Activated T-cell treated with anti-CD3 and anti-CD28 coated beads, Interleukin-2, amount 50 U/mL, for 72 hours (primary cell): ENCODE data around the gene LPIN1. TPM values are rescaled to one million over a fixed set of nuclear protein-coding genes. Genes with fewer than 3 reads are reported as not detected.
A peak's percentile ranks its signal among the peaks of the same experiment; 100 is the strongest.

Experiments used
- ATAC-seq, 2 donors: fragments of 150-1000 bp; cut with Tn5 transposase; replicated peaks in 1 of 2; 2 replicates each; pipeline ENCODE4 v1.10.0; 2021; ENCODE audit warnings: moderate library complexity in 2 of 2, mild to moderate bottlenecking in 1 of 2
- DNase-seq, 2 donors: peaks; one replicate each; pipeline ENCODE4 v3.0.0; 2021 to 2022; ENCODE audit warnings: mixed read lengths in 1 of 2
- H3K27ac Mint-ChIP-seq: one replicate; pipeline ENCODE4 v1.8.0; 2022; ENCODE audit warnings: mild to moderate bottlenecking, moderate library complexity, mixed read lengths
- H3K27me3 Mint-ChIP-seq: one replicate; pipeline ENCODE4 v1.8.0; 2022; ENCODE audit warnings: low read depth, mixed read lengths
- H3K36me3 Mint-ChIP-seq, 2 donors: one replicate each; pipeline ENCODE4 v1.8.0; 2022; ENCODE audit warnings: mixed read lengths in 2 of 2, mild to moderate bottlenecking in 1 of 2; ENCODE audit not compliant: insufficient read depth in 2 of 2
- H3K4me1 Mint-ChIP-seq: one replicate; pipeline ENCODE4 v1.8.0; 2022; ENCODE audit warnings: low read depth, mixed read lengths
- H3K4me3 Mint-ChIP-seq, 2 donors: one replicate each; pipeline ENCODE4 v1.8.0; 2022; ENCODE audit warnings: mild to moderate bottlenecking in 2 of 2, mixed read lengths in 2 of 2, moderate library complexity in 2 of 2
- H3K9me3 Mint-ChIP-seq, 2 donors: one replicate each; pipeline ENCODE4 v1.8.0; 2022; ENCODE audit warnings: mixed read lengths in 2 of 2
- total RNA-seq, 2 donors: library from RNA; stranded (reverse); gene quantifications; one replicate each; pipeline ENCODE4 v1.2.3, GENCODE V29; 2022

Gene LPIN1
- total RNA-seq, 2 donors from 2014 or later = 45.4 to 63.2 TPM

DNA sequence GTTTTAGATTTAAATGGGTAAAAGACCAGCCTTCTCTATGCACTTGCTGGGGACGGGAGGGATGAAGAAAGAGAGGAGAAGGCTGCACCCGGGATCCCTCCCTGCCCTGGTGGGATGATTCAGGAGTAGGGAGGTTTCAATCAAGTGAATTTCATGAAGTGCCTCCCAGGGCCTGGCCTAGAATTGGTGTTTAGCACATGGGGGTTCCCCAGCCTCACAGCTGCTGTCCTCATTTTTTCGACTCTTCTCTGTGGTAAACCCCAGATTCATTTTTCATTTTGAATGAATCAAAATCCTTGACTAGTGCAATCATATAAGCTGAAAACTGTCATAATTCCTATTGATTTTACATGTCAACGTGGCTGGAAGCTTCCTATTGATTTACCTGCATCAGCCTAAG is 81.1 kb downstream of the LPIN1 start:
- Mint-ChIP-seq H3K4me3 (no peak overlapping the region), H3K27ac (no peak overlapping the region)

DNA sequence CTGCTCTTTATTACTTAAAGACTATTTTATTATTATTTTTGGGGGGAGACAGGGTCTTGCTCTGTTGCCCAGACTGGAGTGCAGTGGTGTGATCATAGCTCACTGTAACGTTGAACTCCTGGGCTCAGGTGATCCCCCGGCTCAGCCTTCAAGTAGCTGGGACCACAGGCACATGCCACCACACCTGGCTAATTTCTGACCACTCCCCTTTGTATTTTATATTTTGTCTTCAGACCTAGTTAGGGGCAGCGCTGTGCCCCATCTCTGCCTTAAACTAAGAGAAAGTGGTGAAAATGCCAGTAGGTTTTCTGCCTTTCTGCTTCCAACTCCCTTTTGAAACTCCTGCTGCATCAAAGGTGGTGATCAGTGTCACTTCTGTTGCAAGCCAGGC is 82.5 kb downstream of the LPIN1 start:
- no peaks in the 10 kb centered on the region for H3K9me3 Mint-ChIP-seq
- H3K27me3 Mint-ChIP-seq = peaks cover 24% of the 10 kb centered on the region
- no peak for ATAC-seq
- peaks cover 5 to 13% of the 10 kb centered on the region in 2 donors for H3K36me3 Mint-ChIP-seq
- peaks cover 56% of the 10 kb centered on the region for H3K4me1 Mint-ChIP-seq
- DNase-seq = no peak
- H3K27ac Mint-ChIP-seq = no peak overlapping the region
- H3K4me3 Mint-ChIP-seq = no peak overlapping the region

More for the DNA sequence above, 81.1 kb downstream of the LPIN1 start:
- no peaks in the 10 kb centered on the region for H3K9me3 Mint-ChIP-seq
- ATAC-seq (peak; percentile 30 to 39), DNase-seq (peak; percentile 37 to 48)
- peaks cover 50% of the 10 kb centered on the region for H3K4me1 Mint-ChIP-seq
- peaks cover 13% of the 10 kb centered on the region for H3K27me3 Mint-ChIP-seq
- H3K36me3 Mint-ChIP-seq = peaks cover 3 to 15% of the 10 kb centered on the region in 2 donors

DNA sequence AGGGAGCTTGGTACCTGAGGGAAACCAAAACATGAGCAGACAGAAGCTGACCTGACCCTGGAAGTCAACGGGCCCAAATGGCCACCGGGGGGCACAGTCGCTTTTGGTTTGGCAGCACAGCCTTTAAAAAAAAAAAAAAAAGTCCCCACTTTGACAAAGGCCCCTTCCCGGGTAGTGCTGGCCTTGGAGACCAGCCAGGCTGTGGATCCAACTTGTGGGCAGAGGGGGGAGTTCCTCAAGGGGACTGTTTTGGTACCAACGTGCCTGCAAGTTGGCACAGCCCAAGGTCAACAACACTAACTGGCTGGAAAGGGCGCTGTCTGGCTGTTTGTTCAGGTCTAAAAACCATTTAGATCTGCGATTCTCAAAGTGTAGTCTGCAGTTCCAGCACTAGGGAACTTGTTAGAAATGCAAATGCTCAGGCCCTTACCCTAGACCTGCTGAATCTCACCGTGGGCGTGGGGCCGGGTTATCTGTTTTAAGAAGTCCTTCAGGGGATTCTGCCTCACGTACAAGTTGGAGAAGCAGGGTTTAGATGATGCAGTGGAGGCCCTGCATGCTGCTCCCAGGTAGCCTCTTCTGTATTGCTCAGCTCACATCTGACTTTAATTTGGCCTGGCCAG is 83.0 kb downstream of the LPIN1 start:
- Mint-ChIP-seq H3K4me1 (peaks cover 56% of the 10 kb centered on the region), H3K27ac (no peak overlapping the region), H3K36me3 (peaks cover 9 to 15% of the 10 kb centered on the region in 2 donors), H3K9me3 (peaks cover 2% of the 10 kb centered on the region in 2 donors), H3K4me3 (peak overlapping the region; percentile 72 to 79), H3K27me3 (peaks cover 29% of the 10 kb centered on the region)
- peak; percentile 37 to 45 for DNase-seq
- ATAC-seq = peak; percentile 30 to 38

DNA sequence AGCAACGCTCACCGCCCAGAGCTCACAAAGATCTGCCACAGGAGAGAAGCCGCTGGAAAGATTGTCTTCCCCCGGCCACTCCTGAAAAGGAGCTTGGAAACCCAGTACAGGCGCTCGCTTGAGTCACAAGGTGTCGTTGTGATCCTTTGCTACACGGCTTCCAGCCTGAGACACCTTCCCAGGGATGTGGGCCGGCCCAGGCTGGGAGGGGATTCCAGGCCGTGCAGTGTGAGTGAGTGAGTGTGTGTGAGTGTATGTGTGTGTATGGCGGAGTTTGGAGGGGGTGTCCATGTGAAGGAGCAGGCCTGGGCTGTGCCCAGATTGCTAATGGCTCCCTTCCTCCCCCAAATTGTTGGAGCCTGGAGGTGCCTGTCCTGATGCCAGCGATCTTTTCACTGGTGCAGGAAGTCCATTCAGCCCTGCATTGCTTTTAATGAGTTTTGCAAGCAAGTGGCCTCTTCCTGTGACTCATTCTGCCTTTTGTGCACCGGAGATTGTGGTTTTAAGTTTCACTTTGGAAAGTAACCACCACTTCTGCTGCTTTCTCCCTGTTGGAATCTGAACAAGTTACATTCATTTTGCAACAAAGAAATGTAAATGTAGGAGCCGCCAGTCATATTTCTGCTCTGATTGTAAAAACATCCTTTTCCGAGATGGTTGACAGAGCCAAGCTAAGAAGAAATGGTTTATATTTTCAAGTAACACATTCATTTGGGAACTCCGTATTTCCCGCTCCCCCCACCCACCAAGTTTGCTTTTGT is 83.7 kb downstream of the LPIN1 start:
- DNase-seq (peak; percentile 63 to 64), ATAC-seq (peak; percentile 78 to 84)
- Mint-ChIP-seq H3K36me3 (peaks cover 12 to 14% of the 10 kb centered on the region in 2 donors), H3K27me3 (peaks cover 36% of the 10 kb centered on the region), H3K4me1 (peaks cover 56% of the 10 kb centered on the region), H3K9me3 (peaks cover 7 to 8% of the 10 kb centered on the region in 2 donors), H3K4me3 (peak overlapping the region; percentile 72 to 79), H3K27ac (no peak overlapping the region)

DNA sequence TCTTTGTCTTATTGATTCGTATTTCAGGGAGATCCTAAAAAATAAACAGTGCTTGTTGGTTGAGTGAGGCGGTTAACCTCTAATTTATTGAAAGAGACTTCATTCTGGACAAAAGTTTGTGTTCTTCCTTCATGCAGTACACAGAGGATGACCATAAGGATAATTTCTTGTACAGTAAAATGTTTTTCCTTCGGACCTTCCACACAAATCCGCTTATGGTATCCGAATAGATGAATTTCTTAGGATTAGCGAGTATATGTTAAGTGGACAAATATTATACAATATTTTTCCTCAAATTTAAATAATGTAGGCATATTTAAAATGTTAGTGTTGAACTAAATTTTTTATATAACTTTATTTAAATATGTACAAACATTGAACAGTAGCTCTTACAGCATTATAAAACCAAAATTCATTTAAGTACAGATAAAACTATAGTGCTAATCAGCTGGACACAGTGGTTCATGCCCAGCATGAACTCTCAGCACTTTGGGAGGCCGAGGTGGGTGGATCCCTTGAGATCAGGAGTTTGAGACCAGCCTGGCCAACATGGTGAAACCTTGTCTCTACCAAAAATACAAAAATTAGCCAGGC is 84.4 kb downstream of the LPIN1 start:
- peaks cover 8 to 9% of the 10 kb centered on the region in 2 donors for H3K9me3 Mint-ChIP-seq
- H3K27me3 Mint-ChIP-seq = peaks cover 42% of the 10 kb centered on the region
- H3K27ac Mint-ChIP-seq = no peak overlapping the region
- DNase-seq (no peak), ATAC-seq (no peak)
- peaks cover 14% of the 10 kb centered on the region in 2 donors for H3K36me3 Mint-ChIP-seq
- peak overlapping the region; percentile 72 to 79 for H3K4me3 Mint-ChIP-seq
- peaks cover 56% of the 10 kb centered on the region for H3K4me1 Mint-ChIP-seq

DNA sequence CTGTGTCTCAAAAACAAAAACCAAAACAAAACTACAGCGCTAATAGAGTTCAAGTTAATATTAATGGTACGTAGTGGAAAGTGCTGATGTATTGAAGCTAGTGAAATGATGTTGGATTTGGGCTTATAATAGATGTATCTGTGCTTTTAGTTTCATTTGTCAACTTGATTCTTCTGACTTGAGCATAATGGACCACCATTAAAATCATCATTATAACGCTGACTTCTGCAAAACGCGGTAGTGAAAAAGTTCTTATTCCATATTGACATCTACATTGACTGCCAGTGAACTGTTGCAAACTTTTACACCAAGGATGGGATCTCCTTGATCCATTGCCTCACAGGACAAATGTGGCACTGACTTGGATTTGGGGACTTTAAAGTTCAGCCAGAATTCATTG is 85.0 kb downstream of the LPIN1 start:
- peaks cover 56% of the 10 kb centered on the region for H3K4me1 Mint-ChIP-seq
- H3K27me3 Mint-ChIP-seq = peaks cover 48% of the 10 kb centered on the region
- DNase-seq (no peak), ATAC-seq (no peak)
- H3K36me3 Mint-ChIP-seq = peaks cover 14% of the 10 kb centered on the region in 2 donors
- H3K4me3 Mint-ChIP-seq = no peak overlapping the region
- H3K9me3 Mint-ChIP-seq = peaks cover 8 to 9% of the 10 kb centered on the region in 2 donors
- H3K27ac Mint-ChIP-seq = no peak overlapping the region

DNA sequence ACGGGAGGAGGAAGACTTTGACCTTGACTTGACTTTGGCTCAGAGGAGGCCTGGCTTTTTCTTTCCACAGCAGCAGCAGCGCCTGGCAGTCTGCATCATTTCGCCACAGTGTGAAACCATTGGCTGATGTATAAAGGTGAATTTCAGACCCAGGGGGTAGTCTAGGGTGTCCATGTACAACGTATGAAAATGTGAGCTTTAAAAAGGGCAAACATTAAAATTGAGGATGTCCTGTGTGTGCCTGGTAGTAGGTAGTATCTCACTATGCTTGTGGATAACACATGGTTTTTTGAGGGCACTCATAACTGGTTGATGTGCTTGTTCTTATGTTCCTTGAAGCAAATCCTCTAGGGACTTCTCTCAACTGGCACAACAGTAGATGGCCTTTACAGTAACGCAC is 86.1 kb downstream of the LPIN1 start:
- H3K27me3 Mint-ChIP-seq = peaks cover 59% of the 10 kb centered on the region
- H3K36me3 Mint-ChIP-seq = peaks cover 8 to 10% of the 10 kb centered on the region in 2 donors
- H3K4me3 Mint-ChIP-seq = no peak overlapping the region
- H3K27ac Mint-ChIP-seq = no peak overlapping the region
- DNase-seq = no peak
- peaks cover 47% of the 10 kb centered on the region for H3K4me1 Mint-ChIP-seq
- no peak for ATAC-seq
- H3K9me3 Mint-ChIP-seq = peaks cover 8 to 9% of the 10 kb centered on the region in 2 donors

DNA sequence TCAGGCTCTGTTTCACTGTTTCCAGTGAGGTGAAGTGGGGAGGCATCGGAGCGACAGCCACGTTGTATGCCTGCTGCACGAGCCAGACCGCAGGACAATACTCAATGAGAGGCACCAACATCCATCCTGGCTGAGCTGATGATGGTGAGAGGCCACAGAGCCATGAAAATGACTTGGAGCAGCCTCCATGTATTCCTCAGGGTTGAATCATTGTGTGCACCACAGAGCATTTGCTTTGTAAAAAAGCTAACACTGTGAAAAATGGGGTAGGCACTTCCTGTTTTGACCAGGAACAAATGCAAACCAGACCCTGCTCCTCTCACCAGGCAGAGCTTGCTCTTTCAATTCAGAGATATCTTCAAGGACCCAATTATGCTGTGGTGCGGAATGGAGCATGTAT is 87.2 kb downstream of the LPIN1 start:
- DNase-seq (no peak), ATAC-seq (no peak)
- Mint-ChIP-seq H3K9me3 (peaks cover 8 to 9% of the 10 kb centered on the region in 2 donors), H3K27ac (no peak overlapping the region), H3K36me3 (peaks cover 8 to 10% of the 10 kb centered on the region in 2 donors), H3K4me1 (peaks cover 36% of the 10 kb centered on the region), H3K4me3 (no peak overlapping the region), H3K27me3 (peaks cover 67% of the 10 kb centered on the region)

DNA sequence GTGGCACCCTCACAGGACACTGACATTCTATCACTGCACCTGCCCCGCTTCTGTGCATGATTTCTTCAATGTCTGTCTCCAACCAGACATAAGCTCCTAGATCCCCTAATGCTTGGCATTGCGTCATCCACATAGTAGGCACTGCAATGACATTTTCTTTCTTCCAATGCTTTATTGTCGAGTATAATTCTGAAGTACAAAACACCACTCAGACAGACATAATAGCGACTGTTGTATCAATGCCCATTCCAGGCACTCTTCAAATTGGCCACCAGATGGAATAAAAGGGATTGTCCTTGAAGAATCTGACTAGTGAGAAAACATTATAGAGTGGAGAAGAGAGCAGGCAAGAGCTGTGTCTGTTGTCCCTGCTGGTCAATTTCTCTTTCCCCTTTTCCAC is 89.0 kb downstream of the LPIN1 start:
- DNase-seq (no peak), ATAC-seq (no peak)
- peaks cover 19% of the 10 kb centered on the region for H3K4me1 Mint-ChIP-seq
- H3K9me3 Mint-ChIP-seq = peaks cover 8 to 9% of the 10 kb centered on the region in 2 donors
- no peak overlapping the region for H3K27ac Mint-ChIP-seq
- H3K27me3 Mint-ChIP-seq = peaks cover 78% of the 10 kb centered on the region
- H3K4me3 Mint-ChIP-seq = no peak overlapping the region
- H3K36me3 Mint-ChIP-seq = peaks cover 8 to 10% of the 10 kb centered on the region in 2 donors

DNA sequence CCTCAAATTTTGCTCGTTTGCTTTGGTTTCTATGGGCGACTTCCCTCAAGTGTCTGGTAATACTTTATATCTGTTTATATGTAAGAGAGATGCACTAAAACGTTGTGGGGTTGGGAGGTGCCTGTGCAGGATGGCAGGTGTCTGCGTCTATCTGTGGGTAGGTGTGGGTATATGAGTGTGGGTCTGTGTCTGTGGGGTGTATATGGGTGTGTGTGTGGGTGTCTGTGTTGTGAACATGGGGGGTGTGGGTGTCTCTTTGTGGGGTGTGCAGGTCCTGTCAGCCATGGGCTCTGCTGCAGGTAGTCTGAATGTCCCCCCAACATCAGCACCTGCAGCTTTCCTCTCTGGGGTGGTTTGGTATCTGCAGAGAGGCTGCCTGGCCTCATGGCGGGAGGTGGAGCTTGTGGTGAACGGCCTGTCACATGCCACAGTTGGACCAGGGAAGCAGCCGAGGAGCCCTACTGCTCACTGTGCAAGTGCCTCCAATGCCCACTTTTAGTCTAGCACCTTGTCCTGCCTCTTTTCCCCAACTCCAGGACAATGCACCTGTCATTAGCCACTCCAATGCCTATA is 90.3 kb downstream of the LPIN1 start:
- H3K9me3 Mint-ChIP-seq = peaks cover 8 to 9% of the 10 kb centered on the region in 2 donors
- DNase-seq = no peak
- H3K36me3 Mint-ChIP-seq = peaks cover 8 to 10% of the 10 kb centered on the region in 2 donors
- no peak overlapping the region for H3K27ac Mint-ChIP-seq
- H3K4me3 Mint-ChIP-seq = no peak overlapping the region
- H3K27me3 Mint-ChIP-seq = peaks cover 72% of the 10 kb centered on the region
- no peak for ATAC-seq
- H3K4me1 Mint-ChIP-seq = peaks cover 8% of the 10 kb centered on the region

DNA sequence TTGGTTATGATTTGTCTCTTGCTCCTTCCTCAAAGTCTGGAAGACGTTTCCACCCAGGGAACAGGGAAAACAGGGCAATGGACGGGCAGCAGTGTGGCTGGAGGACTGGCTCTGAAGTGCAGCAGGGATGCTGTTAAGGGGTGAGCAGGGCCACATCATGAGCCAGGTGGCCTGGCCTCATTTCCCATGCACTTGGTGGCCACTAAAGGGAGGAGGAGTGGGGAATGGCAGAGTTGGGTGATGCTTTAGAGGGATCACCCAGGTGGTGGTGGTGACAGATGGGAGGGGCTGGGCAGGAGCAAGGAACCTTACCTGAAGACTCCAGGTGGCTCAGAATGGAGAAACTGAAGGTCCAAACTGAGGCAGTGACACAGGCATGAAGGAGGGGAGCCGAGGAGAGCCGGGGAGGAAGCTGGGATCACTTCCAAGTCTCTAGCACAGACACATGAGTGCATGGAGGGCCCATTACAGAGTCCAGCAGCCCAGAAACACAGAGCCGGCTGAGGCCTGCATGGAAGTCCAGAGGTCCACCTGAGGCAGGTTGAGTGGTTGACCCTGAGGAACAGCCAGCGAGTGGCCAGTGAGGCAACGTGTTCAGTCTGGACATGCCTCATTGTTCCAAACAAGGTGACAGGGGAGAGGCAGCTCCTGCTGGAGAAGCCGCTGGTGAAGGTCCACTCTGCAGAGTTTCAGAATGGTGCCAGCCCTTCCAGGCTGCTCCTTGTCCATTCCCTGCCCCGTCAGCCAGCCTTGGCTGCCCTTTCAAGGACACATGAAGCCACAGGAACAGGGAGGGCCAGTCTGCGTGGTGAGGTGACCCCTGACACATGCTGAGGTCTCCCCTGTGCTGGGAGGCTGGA is 91.7 kb downstream of the LPIN1 start:
- Mint-ChIP-seq H3K27ac (no peak overlapping the region), H3K36me3 (peaks cover 8 to 10% of the 10 kb centered on the region in 2 donors), H3K4me1 (peaks cover 3% of the 10 kb centered on the region), H3K9me3 (peaks cover 8 to 9% of the 10 kb centered on the region in 2 donors), H3K27me3 (peaks cover 63% of the 10 kb centered on the region), H3K4me3 (no peak overlapping the region)
- ATAC-seq (no peak), DNase-seq (no peak)

DNA sequence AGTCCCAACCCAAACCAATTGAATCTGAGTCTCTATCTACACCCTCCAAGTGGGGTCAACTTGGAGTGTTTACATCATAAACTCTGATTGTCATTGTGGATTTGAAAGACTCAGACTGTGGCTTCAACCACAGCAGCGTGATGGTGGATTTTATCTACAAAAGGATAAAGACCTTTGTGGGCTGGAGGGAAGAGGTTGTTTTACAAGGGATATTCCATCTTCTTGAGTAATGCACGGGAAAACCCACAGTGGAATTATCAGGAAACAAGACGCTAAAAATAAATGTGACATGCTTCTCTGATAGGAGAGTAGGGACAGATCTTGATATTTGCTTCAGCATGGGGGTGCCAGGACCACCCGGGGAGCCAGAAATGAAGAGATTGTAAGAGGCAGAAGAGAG is 93.5 kb downstream of the LPIN1 start:
- Mint-ChIP-seq H3K4me3 (no peak overlapping the region), H3K27ac (no peak overlapping the region), H3K4me1 (no peaks in the 10 kb centered on the region), H3K27me3 (peaks cover 45% of the 10 kb centered on the region), H3K9me3 (peaks cover 2 to 3% of the 10 kb centered on the region in 2 donors), H3K36me3 (peaks cover 0 to 2% of the 10 kb centered on the region in 2 donors)
- DNase-seq = no peak
- ATAC-seq = no peak
